GM10266 (cell line): Measurements from ENCODE around the gene SPACA9.

Source experiments
- DNase-seq: peaks from one replicate; pipeline ENCODE4 v3.0.0; 2012; ENCODE audit errors: extremely low spot score
- TF ChIP-seq, protein P1 (sequence below): IDR thresholded peaks from 2 replicates; pipeline ENCODE4 v1.5.1; 2012; ENCODE audit warnings: mild to moderate bottlenecking, low read depth; ENCODE audit not compliant: control insufficient read depth, insufficient read depth; ENCODE audit errors: missing control alignments

The SPACA9 gene

DNA sequence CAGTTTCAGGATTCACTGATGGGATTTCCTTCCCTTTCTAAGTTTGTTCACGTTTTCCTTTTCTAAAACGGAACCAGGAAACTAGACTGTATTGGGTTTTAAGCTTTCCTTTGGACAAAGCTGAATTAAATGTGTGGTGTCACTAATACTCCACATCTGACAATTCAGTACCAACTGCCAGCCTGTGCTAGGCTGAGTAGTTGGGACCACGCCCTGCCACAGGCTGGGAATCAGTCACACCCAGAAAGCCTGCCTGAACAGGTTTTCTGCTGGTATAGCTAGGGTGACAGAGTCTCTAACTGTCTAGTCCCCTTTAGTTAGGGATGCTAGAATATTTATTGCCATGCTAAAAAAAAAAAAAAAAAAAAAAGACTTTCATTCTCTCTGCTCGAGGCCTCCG, 15.6 kb downstream of the SPACA9 start:
- TF ChIP-seq, protein P1, sequence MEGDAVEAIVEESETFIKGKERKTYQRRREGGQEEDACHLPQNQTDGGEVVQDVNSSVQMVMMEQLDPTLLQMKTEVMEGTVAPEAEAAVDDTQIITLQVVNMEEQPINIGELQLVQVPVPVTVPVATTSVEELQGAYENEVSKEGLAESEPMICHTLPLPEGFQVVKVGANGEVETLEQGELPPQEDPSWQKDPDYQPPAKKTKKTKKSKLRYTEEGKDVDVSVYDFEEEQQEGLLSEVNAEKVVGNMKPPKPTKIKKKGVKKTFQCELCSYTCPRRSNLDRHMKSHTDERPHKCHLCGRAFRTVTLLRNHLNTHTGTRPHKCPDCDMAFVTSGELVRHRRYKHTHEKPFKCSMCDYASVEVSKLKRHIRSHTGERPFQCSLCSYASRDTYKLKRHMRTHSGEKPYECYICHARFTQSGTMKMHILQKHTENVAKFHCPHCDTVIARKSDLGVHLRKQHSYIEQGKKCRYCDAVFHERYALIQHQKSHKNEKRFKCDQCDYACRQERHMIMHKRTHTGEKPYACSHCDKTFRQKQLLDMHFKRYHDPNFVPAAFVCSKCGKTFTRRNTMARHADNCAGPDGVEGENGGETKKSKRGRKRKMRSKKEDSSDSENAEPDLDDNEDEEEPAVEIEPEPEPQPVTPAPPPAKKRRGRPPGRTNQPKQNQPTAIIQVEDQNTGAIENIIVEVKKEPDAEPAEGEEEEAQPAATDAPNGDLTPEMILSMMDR, result no peak
- DNase-seq, result no peak

DNA sequence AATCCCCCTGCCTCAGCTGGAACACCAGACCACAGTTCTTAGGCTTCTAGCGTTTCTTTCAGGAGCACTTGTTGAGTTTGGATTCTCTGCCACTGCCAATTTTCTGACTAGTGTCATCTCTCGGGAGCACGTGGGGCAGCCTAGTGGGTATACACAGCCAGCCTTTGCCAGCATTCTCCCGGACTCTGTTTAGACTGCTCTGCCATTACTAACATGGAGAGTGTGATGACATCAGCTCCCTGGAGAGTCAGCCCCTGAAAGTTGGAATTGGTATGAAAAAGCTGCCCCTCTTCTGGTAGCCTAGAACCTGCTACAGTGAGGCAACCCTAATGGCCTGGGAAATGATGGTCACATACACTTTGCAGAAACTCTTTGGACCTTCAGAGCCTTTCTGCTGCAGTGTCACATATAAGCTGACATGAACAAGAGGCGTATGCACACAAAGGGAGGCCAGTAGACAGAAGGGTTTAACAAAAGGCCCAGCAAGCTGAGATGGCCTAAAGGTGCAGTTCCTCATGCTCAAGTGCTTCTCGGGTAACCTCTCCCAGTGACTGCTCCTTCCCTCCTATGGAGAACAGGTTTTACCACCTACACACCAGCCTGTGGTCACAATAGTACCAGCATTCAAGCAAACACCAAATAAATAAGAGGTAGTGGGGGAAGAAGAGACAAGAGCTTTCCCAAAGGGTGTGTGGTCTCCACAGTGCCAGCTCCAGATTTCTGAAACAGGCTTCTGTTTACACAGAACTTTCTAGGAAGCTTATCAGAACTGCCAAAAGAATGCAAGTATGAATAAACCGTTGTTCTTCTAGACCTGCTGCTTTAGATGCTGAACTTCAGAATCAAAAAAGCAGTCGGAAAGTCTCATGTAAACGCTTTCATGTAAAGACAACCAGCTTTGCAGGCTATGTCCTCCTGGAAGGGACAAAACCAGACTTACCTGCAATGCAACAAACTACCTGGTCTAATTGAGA, 16.5 kb downstream of the SPACA9 start:
- DNase-seq, result no peak

DNA sequence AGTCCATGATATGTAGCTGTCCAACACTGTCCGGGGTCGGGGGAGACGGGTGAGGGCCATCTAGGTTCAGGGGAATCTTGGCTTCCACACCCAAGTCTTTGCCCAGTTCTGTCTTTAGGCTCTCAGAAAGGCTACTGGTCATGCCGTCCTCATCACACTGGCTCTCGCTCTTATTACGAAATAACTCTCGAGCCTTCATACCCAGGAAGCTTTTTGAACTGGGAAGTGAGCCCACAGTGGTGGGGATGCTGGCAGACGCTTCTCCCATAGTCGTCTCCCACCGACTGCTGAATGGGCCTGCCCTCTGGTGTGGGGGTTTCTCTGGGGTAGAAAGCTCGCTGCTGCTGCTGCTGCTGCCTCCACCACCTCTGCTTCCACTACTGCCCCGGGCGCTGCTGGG, 17.6 kb downstream of the SPACA9 start:
- TF ChIP-seq, protein P1, result no peak
- no peak for DNase-seq

More for the DNA sequence above, 16.5 kb downstream of the SPACA9 start:
- TF ChIP-seq, protein P1, result no peak

DNA sequence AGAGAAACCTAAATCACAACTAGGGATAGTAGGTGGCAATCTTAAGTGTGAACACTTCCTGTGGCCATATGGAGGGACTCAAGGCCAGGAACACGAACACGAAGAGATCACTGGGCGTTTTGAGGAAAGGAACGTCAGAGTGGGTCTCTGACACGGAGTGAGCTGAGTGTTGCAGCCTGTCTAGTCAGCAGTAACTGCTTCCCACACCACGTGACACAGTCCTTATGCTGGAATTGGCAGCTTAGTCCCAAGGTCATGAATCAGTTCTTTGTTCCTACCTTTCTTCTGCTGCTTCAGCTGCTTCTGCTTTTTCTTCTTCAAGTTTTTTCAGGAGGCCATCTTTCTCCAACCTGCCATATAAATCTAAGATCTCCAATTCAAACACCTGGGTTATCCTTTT, 18.2 kb downstream of the SPACA9 start:
- TF ChIP-seq, protein P1, result no peak
- no peak for DNase-seq

DNA sequence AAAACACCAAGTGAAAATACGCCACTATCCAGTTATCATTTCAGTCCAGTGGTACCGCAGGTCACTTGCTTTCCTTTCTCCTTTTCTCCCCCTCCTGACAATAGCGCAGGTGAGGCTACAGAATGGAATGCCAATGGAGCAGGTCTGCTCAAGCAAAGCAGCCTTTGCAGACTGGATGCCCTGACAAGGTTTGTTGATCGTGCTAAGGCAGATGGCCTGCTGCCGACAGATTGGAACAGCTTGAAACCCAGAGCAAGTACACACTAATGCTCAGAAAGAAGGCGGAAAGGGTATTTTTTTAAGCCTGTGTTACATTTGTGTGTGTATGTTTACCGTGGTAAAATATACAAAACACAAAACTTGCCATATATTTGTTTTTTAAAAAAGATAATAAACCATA, 19.4 kb downstream of the SPACA9 start:
- DNase-seq, result no peak
- TF ChIP-seq, protein P1, result no peak

DNA sequence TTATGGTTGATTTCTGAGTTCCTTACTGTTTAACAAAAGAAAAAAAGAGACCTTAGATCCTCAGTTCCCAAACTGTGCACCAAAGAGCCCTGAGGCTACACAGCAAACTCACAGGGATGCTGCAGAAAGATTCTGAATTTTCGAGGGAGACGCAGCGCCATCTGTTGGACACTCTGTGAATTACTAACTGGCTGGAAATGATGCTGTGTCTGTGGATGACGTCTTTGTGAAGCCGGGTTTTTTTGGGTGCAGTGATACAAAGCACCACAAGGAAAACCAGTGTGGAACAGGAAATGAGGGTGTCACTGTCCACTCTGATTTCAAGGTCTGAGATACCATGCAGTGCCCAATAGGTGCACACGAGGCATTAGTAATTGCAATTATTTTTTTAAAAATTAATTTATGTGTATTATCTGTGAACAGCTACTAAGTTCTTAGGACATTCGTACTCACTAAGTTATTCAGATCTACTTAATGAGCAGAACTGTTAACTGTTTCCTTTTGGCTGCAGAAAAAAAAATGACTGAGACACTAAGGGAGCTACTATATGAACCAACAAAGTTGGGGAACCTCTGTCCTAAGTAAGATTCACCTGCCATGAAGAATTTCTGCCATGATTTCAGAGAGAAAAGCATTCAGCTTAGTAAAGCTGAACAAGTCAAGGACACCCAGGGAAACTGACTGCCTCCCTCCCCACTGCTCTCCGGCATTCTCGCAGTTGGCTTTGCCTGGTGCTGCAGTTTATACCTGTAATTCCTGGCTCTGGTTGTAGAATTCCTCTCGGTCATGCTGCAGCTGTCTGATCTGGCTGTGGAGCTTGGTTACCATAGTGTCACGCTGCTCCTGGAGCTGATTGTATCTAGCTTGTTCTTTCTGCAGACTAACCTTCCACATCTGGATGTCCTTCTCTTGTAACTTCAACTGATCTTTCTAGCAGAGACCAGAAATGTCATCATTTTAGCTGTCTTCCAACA, 23.4 kb downstream of the SPACA9 start:
- TF ChIP-seq, protein P1, result peak; percentile 88
- DNase-seq, result peak; percentile 78
